SK-MEL-5 (cell line): ENCODE data around the gene CSGALNACT2. TPM values are rescaled to one million over a fixed set of nuclear protein-coding genes. Genes with fewer than 3 reads are reported as not detected.
"Not testable (repeated sequence)": the region's sequence is repeated elsewhere in the genome, so short reads cannot be mapped to it uniquely, and the experiment has no call there.

ENCODE experiments used
- DNase-seq: peaks from one replicate; pipeline ENCODE4 v3.0.0-alpha.2; 2016; ENCODE audit warnings: low read depth, low spot score
- in situ Hi-C: cut with HindIII; loops from 2 replicates; pipeline ENCODE4 v1.10.0; 2016; ENCODE audit warnings: low sequenced_read_pairs, high pct_unique_total_duplicates, low pct_unique_long_range_greater_than_20kb
- polyA plus RNA-seq, 2 experiments: library from polyadenylated mRNA; depleted of rRNA; stranded (reverse); fragments of >200 nt; gene quantifications; 2 replicates each; pipeline ENCODE4 v1.2.3, GENCODE V29; 2015
- total RNA-seq: library from RNA; depleted of rRNA; stranded (reverse); fragments of >200 nt; shearing (Covaris generic); gene quantifications from 2 replicates; pipeline ENCODE4 v1.2.3, GENCODE V29; 2014; rRNA removed

CSGALNACT2 gene, protein sequence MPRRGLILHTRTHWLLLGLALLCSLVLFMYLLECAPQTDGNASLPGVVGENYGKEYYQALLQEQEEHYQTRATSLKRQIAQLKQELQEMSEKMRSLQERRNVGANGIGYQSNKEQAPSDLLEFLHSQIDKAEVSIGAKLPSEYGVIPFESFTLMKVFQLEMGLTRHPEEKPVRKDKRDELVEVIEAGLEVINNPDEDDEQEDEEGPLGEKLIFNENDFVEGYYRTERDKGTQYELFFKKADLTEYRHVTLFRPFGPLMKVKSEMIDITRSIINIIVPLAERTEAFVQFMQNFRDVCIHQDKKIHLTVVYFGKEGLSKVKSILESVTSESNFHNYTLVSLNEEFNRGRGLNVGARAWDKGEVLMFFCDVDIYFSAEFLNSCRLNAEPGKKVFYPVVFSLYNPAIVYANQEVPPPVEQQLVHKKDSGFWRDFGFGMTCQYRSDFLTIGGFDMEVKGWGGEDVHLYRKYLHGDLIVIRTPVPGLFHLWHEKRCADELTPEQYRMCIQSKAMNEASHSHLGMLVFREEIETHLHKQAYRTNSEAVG
- total RNA-seq, result 3.9 and 4.6 TPM in 2 replicates
- 8.1 and 13.7 TPM in 2 replicates for polyA plus RNA-seq (2015; cell fraction: cytosol; rRNA removed)
- polyA plus RNA-seq (2015; cell fraction: nucleus; rRNA removed), result 44.2 and 56.7 TPM in 2 replicates

GRCh38 chr10:43138021-43138756, at the start of gene CSGALNACT2:
Gene CSGALNACT2, plus strand, starts transcription at chr10:43138445. Its CDS starts 16,705 bp downstream, at chr10:43155150.
- in situ Hi-C loops, result no loop called here

GRCh38 chr10:43089519-43089918, 48.7 kb upstream of the CSGALNACT2 start:
- DNase-seq, result no peak
- in situ Hi-C loops, result no loop called here

More at GRCh38 chr10:43138021-43138756, at the start of gene CSGALNACT2:
- peak; percentile 65 for DNase-seq

DNA sequence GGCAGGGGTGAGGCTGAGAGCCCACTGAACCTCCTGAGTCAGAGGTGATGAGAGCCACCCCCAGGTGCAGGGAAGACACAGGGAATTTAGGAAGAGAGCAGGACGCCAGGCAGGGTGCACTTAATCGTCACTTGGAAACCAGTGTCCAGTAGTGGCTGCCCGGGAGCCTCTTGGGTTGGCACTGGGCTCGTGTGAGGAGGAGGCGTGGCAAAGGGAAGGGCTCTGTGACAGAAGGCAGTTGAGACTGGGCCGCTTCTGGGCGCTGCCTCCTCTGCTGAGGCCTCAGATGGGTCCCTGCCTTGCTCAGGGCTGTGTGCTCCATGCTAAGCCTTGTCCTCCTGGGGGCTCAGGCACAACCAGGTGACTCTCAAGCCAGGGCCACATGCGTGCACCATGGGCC, 48.1 kb upstream of the CSGALNACT2 start:
- in situ Hi-C loops, result no loop called here
- DNase-seq, result no peak

- in situ Hi-C loops, result no loop called here
- DNase-seq, result no peak
Measured at GRCh38 chr10:43090664-43091063, 47.6 kb upstream of the CSGALNACT2 start.

DNA sequence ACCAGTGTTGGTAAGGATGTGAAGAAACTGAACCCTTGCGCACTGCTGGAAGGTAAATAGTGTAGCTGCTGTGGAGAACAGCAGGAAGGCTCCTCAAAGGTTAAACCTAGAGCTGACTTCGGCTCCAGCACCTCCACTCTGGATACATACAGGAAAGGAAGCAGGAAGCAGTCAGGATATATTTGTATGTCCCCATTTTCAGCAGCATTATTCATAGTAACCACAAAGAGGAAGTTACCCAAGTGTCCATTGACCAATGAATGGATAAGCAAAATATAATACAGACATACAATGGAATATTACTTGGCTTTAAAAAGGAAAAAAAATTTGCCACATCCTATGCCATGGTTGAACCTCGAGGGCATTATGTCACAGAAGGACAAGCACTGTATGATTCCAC, 46.4 kb upstream of the CSGALNACT2 start:
- DNase-seq, result no peak

DNA sequence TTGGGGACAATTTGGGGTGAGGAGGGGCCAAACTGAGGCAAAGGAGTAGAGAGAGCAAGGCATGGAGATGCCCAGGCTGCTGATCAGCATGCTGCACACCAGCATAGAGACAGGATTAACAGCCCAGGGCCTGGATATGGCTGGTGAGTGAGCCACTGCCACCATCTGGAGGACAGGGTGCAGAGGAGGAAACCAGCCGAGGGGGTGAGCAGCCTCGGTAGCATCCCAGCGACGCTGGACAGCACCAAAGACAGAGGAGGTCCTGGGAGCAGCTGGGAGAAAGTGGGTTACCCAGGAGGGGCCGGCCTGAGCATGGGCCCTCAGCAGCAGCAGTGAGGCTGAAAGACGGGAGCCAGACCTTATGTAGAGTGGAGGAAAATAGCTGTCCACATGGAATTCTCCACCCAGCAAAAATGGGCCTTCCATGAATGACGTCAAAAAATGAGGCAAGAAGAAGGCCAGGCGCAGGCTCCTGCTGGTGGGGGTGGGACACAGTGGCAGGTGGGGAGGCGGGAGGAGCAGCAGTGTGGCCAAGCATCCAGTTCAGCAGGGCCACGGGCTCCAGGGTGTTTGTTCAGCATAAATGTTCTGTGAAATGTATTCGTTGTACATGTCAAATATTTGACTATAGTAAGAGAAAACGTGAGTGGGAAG, 44.7 kb upstream of the CSGALNACT2 start:
- in situ Hi-C loops, result no loop called here
- DNase-seq, result peak; percentile 32

More for the DNA sequence above, 46.4 kb upstream of the CSGALNACT2 start:
- in situ Hi-C loops, result no loop called here

DNA sequence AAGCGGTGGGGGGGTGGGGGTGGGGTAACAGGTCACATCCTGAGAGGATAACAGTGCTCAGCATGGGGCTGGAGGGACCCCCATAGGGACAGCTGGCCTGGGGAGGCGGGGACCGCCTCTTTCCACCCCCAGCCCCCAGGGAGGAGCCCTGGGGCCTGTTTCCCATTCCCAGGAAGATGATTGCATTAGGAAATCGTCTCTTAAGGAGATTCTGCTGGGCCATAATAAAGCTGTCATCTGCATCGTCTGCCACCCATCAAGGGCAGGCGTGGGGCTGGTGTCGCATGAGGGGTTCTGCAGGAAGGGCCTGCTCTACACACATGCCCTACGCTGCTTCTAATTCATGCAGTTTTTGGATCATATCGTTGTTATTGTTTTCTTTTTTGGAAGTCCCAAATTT, 44.2 kb upstream of the CSGALNACT2 start:
- in situ Hi-C loops, result no loop called here
- no peak for DNase-seq

DNA sequence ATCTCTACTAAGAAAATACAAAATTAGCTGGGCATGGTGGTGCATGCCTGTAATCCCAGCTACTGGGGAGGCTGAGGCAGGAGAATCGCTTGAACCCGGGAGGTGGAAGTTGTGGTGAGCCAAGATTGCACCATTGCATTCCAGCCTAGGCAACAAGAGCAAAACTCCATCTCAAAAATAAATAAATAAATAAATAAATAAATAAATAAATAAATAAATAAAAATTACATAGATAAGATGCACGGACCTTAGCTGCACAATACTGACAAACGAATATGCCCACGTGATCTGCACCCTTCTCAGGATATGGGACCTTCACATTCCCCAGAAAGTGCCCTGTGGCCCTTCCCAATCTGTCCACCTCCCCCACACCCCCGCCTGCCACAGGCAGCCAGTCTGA, 38.9 kb upstream of the CSGALNACT2 start:
- in situ Hi-C loops, DNase-seq: not testable (repeated sequence)

GRCh38 chr10:43099928-43100327, 38.3 kb upstream of the CSGALNACT2 start:
- in situ Hi-C loops, result no loop called here

GRCh38 chr10:43100366-43100765, 37.9 kb upstream of the CSGALNACT2 start:
- DNase-seq, result no peak
- in situ Hi-C loops, result no loop called here

More at GRCh38 chr10:43099928-43100327, 38.3 kb upstream of the CSGALNACT2 start:
- no peak for DNase-seq

- no peak for DNase-seq
- in situ Hi-C loops, result no loop called here
Measured at GRCh38 chr10:43102063-43102828, 36.0 kb upstream of the CSGALNACT2 start.

DNA sequence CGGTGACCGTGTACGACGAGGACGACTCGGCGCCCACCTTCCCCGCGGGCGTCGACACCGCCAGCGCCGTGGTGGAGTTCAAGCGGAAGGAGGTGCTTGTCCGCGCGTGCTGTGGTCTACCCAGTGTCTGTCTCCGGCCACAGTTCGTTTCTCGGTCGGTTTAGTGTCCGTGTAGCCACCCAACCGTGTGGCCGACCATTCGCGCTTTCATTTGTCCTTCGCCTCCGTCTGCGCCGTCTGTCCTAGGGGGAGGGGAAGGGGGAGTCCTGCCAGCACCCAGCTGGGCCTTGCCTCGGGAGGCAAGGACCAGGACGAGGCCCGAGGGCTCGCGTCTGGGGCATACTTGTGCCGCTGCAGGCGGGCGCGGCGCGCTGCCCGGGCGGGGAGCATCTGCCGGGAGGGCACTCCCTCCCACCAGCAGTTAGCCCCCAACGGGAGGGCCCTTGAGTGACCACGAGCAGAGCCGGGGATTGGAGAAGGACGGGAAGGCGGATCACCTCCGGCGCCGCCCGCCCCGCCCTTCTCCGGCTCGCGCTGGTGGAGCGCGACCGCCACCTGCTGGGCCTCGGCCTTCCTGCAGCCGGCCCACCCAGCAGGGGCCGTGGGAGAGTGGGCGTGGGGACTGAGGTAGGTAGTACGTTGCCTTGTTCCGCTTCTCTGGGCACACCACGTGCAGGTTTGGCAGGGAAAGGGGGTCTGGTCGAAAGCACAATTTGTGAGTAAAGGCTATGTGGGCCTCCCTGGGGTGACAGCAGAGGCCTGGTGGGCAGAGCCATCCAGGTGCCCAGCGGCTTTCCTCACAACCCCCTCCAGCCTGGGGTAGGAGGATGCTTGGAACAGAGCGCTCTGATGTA, 32.9 kb upstream of the CSGALNACT2 start:
- peak; percentile 62 for DNase-seq
- in situ Hi-C loops, result no loop called here

DNA sequence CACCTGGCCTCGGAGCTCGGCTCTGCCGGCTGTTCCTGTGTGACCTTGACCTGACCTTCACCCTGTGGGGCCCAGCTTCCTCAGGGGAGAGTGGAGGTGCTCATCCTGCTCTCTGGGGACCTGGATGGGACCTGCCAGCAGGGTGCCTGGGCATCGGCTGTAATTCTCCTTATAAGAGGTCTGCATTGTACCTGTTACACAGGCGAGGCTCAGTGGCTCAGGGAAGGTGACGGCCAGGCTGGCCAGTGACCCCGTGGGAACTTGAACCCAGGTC, 32.4 kb upstream of the CSGALNACT2 start:
- DNase-seq, result no peak
- in situ Hi-C loops, result no loop called here

DNA sequence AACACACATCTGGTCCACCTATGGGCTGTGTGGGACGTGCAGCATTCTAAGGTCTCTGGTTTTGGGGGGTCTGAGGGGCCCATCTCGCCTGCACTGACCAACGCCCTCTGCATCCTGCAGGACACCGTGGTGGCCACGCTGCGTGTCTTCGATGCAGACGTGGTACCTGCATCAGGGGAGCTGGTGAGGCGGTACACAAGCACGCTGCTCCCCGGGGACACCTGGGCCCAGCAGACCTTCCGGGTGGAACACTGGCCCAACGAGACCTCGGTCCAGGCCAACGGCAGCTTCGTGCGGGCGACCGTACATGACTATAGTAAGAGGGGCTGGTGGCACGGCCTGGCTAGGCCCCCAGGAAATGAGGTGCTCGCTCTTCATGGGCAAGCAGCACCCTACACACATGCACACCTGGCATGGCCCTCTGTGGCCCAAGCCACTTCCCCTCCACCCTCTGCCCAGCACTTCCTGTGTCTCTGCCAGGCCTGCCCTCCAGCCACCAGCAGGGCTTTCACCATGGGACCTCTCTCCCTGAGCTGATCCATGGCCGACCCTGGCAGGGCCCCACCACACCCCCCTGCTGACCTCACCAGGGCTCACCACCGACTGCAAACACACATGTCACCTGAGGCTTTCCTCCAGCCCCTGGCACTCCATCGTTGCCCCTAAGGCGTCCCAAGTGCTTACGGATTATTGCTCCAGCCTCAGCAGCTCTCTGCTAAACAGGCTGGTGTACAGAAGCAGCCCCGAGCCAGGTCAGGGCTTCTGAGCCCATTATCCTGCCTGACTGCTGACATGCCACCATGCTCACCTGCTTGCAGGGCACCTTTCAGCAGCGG, 31.8 kb upstream of the CSGALNACT2 start:
- in situ Hi-C loops, result no loop called here

DNA sequence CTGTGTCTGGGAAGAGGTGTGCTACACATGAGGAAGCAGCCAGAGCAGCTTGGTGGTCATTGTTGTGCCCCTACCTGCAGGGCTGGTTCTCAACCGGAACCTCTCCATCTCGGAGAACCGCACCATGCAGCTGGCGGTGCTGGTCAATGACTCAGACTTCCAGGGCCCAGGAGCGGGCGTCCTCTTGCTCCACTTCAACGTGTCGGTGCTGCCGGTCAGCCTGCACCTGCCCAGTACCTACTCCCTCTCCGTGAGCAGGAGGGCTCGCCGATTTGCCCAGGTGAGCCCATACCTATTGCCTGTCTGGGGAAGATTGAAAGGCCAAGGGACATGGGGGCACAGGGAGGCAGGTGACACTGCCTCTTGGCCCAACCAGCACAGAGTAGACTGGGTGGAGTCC, 29.3 kb upstream of the CSGALNACT2 start:
- DNase-seq, result no peak
- in situ Hi-C loops, result no loop called here

More for the DNA sequence above, 31.8 kb upstream of the CSGALNACT2 start:
- no peak for DNase-seq
